Measurements from ENCODE around the gene IL17F. TPM values are rescaled to one million over a fixed set of nuclear protein-coding genes. Genes with fewer than 3 reads are reported as not detected.

The IL17F gene
- polyA plus RNA-seq, 3 donors = not detected

DNA sequence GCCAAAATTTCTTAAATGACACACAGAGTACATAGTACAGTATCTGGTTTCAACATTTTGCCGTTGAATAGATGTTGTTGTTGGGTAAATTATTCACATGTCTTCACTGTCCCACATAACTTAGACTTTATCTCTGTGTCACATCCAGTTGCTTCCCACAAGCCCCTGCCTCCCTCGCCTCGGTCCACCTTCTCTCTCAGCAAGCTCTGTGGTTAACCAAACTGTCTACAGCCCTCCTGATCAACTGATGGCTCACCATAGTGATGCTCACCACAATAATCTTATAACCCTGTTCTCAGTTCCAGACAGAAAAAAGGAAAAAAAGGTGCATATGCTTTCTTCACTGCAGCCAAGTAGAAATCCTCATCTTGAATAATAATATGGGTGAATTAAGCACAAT, 23.0 kb downstream of the IL17F start:
- no peak for DNase-seq
- no peak overlapping the region for H2AFZ ChIP-seq (ENCODE audit: insufficient read depth, low read depth, low read length, poor library complexity, severe bottlenecking)
- WGBS (ENCODE audit: insufficient coverage) = 0% methylated on average over 2 of the region's 3 CpGs
- no peak overlapping the region for H3K4me3 ChIP-seq (replicated peaks in 1 of 3; ENCODE audit: low read depth in 2 of 3, low read length in 3 of 3)
- H3K79me2 ChIP-seq (ENCODE audit: insufficient read depth, low read length) = no peaks in the 10 kb centered on the region
- no peak overlapping the region for H3K27ac Mint-ChIP-seq
- no peaks in the 10 kb centered on the region for H3K9me3 ChIP-seq (replicated peaks in 1 of 2; ENCODE audit: control insufficient read depth in 1 of 2, insufficient read depth in 1 of 2, low read length in 2 of 2)
- TF ChIP-seq, protein P1, sequence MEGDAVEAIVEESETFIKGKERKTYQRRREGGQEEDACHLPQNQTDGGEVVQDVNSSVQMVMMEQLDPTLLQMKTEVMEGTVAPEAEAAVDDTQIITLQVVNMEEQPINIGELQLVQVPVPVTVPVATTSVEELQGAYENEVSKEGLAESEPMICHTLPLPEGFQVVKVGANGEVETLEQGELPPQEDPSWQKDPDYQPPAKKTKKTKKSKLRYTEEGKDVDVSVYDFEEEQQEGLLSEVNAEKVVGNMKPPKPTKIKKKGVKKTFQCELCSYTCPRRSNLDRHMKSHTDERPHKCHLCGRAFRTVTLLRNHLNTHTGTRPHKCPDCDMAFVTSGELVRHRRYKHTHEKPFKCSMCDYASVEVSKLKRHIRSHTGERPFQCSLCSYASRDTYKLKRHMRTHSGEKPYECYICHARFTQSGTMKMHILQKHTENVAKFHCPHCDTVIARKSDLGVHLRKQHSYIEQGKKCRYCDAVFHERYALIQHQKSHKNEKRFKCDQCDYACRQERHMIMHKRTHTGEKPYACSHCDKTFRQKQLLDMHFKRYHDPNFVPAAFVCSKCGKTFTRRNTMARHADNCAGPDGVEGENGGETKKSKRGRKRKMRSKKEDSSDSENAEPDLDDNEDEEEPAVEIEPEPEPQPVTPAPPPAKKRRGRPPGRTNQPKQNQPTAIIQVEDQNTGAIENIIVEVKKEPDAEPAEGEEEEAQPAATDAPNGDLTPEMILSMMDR (IDR thresholded peaks at IDR 0.05) = no peak
- H3K9me3 Mint-ChIP-seq = peaks cover 0 to 2% (median 0%) of the 10 kb centered on the region in 7 donors
- intact Hi-C loops (cut with micrococcal nuclease) = no loop called here
- no peak overlapping the region for H3K4me2 ChIP-seq (replicated peaks; ENCODE audit: extremely low read depth, low read length, poor library complexity, severe bottlenecking)
- no peak overlapping the region for H3K4me3 Mint-ChIP-seq
- H4K20me1 ChIP-seq (ENCODE audit: insufficient read depth, low read length) = no peaks in the 10 kb centered on the region
- H3K27ac ChIP-seq (ENCODE audit: low read depth in 1 of 2, low read length in 2 of 2) = no peak overlapping the region
- no peaks in the 10 kb centered on the region for H3K36me3 Mint-ChIP-seq
- H3K36me3 ChIP-seq (replicated peaks in 1 of 2; ENCODE audit: control insufficient read depth in 1 of 2, insufficient read depth in 2 of 2, low read length in 2 of 2) = no peaks in the 10 kb centered on the region
- no peaks in the 10 kb centered on the region for H3K27me3 ChIP-seq (ENCODE audit: control insufficient read depth in 2 of 2, insufficient read depth in 2 of 2, low read length in 2 of 2)
- no peaks in the 10 kb centered on the region for H3K4me1 Mint-ChIP-seq
- no peaks in the 10 kb centered on the region for H3K4me1 ChIP-seq (ENCODE audit: control insufficient read depth in 1 of 2, insufficient read depth in 2 of 2, low read length in 2 of 2)
- peaks cover 0 to 4% (median 0%) of the 10 kb centered on the region in 3 donors for H3K27me3 Mint-ChIP-seq (ENCODE audit: low read depth in 3 of 3)
- no peak overlapping the region for H3K9ac ChIP-seq (ENCODE audit: insufficient read depth, low read length, poor library complexity, severe bottlenecking)

GRCh38 chr6:52217761-52218160, 26.5 kb downstream of the IL17F start:
- no peaks in the 10 kb centered on the region for H3K79me2 ChIP-seq (ENCODE audit: insufficient read depth, low read length)
- H3K9me3 Mint-ChIP-seq = peaks cover 0 to 2% (median 0%) of the 10 kb centered on the region in 7 donors
- no peaks in the 10 kb centered on the region for H3K4me1 ChIP-seq (ENCODE audit: control insufficient read depth in 1 of 2, insufficient read depth in 2 of 2, low read length in 2 of 2)
- H3K36me3 Mint-ChIP-seq = no peaks in the 10 kb centered on the region
- H3K4me3 ChIP-seq (replicated peaks in 1 of 3; ENCODE audit: low read depth in 2 of 3, low read length in 3 of 3) = no peak overlapping the region
- peaks cover 0 to under 1% (median 0%) of the 10 kb centered on the region in 3 donors for H3K27me3 Mint-ChIP-seq (ENCODE audit: low read depth in 3 of 3)
- H3K27ac ChIP-seq (ENCODE audit: low read depth in 1 of 2, low read length in 2 of 2) = no peak overlapping the region
- no peaks in the 10 kb centered on the region for H3K36me3 ChIP-seq (replicated peaks in 1 of 2; ENCODE audit: control insufficient read depth in 1 of 2, insufficient read depth in 2 of 2, low read length in 2 of 2)
- H3K9ac ChIP-seq (ENCODE audit: insufficient read depth, low read length, poor library complexity, severe bottlenecking) = no peak overlapping the region
- TF ChIP-seq, protein P1 (IDR thresholded peaks at IDR 0.05) = no peak
- no peaks in the 10 kb centered on the region for H3K27me3 ChIP-seq (ENCODE audit: control insufficient read depth in 2 of 2, insufficient read depth in 2 of 2, low read length in 2 of 2)
- DNase-seq = no peak
- no peaks in the 10 kb centered on the region for H3K9me3 ChIP-seq (replicated peaks in 1 of 2; ENCODE audit: control insufficient read depth in 1 of 2, insufficient read depth in 1 of 2, low read length in 2 of 2)
- H3K27ac Mint-ChIP-seq = no peak overlapping the region
- WGBS (ENCODE audit: insufficient coverage) = 80% methylated on average over 1 of the region's 2 CpGs
- H3K4me3 Mint-ChIP-seq = no peak overlapping the region
- H3K4me2 ChIP-seq (replicated peaks; ENCODE audit: extremely low read depth, low read length, poor library complexity, severe bottlenecking) = no peak overlapping the region
- H4K20me1 ChIP-seq (ENCODE audit: insufficient read depth, low read length) = no peaks in the 10 kb centered on the region
- no peak overlapping the region for H2AFZ ChIP-seq (ENCODE audit: insufficient read depth, low read depth, low read length, poor library complexity, severe bottlenecking)
- intact Hi-C loops (cut with micrococcal nuclease) = no loop called here
- no peaks in the 10 kb centered on the region for H3K4me1 Mint-ChIP-seq
